ENCODE results near the gene IGFBP1. TPM values are rescaled to one million over a fixed set of nuclear protein-coding genes. Genes with fewer than 3 reads are reported as not detected.
"Not testable (repeated sequence)": the region's sequence is repeated elsewhere in the genome, so short reads cannot be mapped to it uniquely, and the experiment has no call there.

IGFBP1 gene
- not detected for total RNA-seq (ENCODE audit: unreplicated experiment)
- long read RNA-seq, result 0 reads

DNA sequence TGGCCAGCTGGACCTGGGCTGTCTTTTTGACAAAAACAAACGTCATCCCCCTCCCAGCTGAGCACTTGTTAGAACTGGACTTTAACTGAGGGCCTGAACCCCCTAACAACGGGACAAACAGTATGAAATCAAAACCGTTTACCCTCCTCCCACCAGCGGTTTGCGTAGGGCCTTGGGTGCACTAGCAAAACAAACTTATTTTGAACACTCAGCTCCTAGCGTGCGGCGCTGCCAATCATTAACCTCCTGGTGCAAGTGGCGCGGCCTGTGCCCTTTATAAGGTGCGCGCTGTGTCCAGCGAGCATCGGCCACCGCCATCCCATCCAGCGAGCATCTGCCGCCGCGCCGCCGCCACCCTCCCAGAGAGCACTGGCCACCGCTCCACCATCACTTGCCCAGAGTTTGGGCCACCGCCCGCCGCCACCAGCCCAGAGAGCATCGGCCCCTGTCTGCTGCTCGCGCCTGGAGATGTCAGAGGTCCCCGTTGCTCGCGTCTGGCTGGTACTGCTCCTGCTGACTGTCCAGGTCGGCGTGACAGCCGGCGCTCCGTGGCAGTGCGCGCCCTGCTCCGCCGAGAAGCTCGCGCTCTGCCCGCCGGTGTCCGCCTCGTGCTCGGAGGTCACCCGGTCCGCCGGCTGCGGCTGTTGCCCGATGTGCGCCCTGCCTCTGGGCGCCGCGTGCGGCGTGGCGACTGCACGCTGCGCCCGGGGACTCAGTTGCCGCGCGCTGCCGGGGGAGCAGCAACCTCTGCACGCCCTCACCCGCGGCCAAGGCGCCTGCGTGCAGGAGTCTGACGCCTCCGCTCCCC, at the start of gene IGFBP1:
IGFBP1 (plus strand) TSS at position 304 of the 808 bp plus-strand sequence; CDS start at position 469, 165 bp downstream.
- Mint-ChIP-seq H3K36me3 (ENCODE audit: unreplicated experiment) (peaks cover 4% of the 10 kb centered on the region), H3K4me3 (ENCODE audit: unreplicated experiment) (peak within 1 kb of the TSS; percentile 84), H3K27me3 (ENCODE audit: unreplicated experiment) (peaks cover 8% of the 10 kb centered on the region), H3K4me1 (ENCODE audit: low read depth, unreplicated experiment) (peaks cover 6% of the 10 kb centered on the region), H3K9me3 (ENCODE audit: unreplicated experiment) (peaks cover 8% of the 10 kb centered on the region), H3K27ac (ENCODE audit: unreplicated experiment) (no peak within 1 kb of the TSS)
- TF ChIP-seq, protein P1, sequence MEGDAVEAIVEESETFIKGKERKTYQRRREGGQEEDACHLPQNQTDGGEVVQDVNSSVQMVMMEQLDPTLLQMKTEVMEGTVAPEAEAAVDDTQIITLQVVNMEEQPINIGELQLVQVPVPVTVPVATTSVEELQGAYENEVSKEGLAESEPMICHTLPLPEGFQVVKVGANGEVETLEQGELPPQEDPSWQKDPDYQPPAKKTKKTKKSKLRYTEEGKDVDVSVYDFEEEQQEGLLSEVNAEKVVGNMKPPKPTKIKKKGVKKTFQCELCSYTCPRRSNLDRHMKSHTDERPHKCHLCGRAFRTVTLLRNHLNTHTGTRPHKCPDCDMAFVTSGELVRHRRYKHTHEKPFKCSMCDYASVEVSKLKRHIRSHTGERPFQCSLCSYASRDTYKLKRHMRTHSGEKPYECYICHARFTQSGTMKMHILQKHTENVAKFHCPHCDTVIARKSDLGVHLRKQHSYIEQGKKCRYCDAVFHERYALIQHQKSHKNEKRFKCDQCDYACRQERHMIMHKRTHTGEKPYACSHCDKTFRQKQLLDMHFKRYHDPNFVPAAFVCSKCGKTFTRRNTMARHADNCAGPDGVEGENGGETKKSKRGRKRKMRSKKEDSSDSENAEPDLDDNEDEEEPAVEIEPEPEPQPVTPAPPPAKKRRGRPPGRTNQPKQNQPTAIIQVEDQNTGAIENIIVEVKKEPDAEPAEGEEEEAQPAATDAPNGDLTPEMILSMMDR (IDR thresholded peaks at IDR 0.05; ENCODE audit: partially characterized antibody, unreplicated experiment), result no peak
- DNase-seq, result peak; percentile 58

DNA sequence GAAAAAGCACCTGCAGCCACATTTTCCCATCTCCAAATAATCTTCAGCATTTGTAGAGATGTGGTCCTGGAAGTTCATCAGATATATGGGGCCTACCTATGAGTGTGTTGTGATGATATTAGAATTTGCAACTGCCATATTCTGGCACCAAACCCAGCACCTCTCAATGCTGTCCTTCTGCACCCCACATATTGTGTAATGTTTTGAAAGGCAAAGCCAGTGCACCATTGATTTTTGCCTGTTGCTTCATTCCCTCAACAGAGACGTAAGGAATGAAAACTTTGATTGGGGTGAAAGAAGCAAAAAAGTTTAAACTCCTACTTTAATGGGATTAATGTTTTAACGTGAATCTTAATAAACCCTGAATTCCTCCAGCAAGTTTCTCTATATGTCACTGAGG, 49.4 kb upstream of the IGFBP1 start:
- H3K4me3 Mint-ChIP-seq (ENCODE audit: unreplicated experiment); H3K9me3 Mint-ChIP-seq (ENCODE audit: unreplicated experiment); H3K36me3 Mint-ChIP-seq (ENCODE audit: unreplicated experiment); H3K4me1 Mint-ChIP-seq (ENCODE audit: low read depth, unreplicated experiment); H3K27ac Mint-ChIP-seq (ENCODE audit: unreplicated experiment); H3K27me3 Mint-ChIP-seq (ENCODE audit: unreplicated experiment); DNase-seq: not testable (repeated sequence)

DNA sequence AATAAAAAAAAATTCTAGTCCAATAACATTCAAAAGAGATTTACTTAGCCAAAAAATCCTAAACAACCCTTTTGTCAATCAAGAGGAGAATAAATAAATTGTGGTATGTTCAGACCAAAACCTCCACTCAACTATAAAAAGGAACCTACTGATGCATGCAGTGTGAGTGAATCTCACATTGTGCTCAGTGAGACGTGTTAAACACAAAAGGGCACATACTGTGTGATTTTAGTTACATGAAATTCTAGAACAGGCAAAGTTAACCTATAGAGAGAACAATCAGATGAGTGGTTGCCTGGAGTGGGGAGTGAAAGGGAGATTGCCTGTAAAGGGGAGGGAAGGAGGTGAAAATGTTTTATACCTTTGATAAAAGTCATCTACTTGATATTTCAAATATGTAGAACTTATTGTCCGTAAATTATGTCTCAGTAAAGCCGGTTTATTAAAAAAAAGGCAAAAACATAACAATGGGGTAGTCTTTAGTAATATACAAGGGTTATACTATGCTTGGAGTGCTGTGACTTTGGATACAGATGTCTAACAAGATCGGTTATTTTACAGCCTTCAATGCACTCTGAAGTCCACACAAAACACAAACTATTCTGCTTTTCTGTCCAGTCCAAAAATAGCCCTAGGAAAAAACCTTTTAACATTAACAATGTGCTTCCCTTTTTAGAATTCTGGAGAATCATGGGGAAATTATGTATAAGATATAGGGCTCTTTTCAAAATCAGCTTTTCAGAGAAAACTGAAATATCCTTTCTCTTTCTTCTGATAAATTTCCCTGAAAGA, 46.2 kb upstream of the IGFBP1 start:
- H3K27me3 Mint-ChIP-seq (ENCODE audit: unreplicated experiment); H3K9me3 Mint-ChIP-seq (ENCODE audit: unreplicated experiment); H3K4me3 Mint-ChIP-seq (ENCODE audit: unreplicated experiment); H3K27ac Mint-ChIP-seq (ENCODE audit: unreplicated experiment); H3K36me3 Mint-ChIP-seq (ENCODE audit: unreplicated experiment); H3K4me1 Mint-ChIP-seq (ENCODE audit: low read depth, unreplicated experiment); DNase-seq: not testable (repeated sequence)

DNA sequence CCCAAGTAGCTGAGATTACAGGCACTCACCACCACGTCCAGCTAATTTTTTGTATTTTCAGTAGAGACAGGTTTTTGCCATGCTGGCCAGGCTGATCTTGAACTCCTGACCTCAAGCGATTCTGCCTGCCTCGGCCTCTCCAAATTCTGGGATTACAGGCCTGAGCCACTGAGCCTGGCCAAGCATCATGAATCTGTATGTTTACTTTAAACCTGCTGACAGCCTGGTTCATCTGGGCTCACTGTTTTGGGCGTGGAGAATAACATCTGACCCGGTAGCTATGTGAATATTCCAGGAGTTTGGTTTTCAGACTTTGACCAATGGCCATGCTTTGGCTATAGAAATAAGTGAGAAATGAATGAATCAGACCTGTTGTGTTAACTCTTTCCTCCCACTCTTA, 41.8 kb upstream of the IGFBP1 start:
- H3K27me3 Mint-ChIP-seq (ENCODE audit: unreplicated experiment); H3K36me3 Mint-ChIP-seq (ENCODE audit: unreplicated experiment); DNase-seq; H3K4me3 Mint-ChIP-seq (ENCODE audit: unreplicated experiment); H3K27ac Mint-ChIP-seq (ENCODE audit: unreplicated experiment); H3K9me3 Mint-ChIP-seq (ENCODE audit: unreplicated experiment); H3K4me1 Mint-ChIP-seq (ENCODE audit: low read depth, unreplicated experiment): not testable (repeated sequence)

DNA sequence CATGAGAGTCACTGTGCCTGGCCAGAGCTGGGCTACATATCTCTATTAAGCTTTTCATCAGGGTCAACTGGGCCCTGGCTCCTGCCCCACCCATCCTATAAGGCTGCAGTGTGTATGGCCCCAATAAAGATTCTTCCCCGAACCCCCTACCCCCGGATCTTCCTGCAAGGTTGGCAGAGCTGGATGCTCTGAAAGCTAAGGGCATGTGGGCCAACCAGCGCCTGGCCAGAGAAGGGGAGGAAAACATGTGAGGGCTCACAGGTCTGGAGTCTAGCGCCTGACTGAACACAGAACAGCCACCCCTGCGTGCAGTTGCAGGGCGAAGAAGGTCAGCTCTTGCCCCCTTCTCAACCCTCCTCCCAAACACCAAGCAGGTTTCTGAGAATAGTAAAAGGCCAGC, 39.6 kb upstream of the IGFBP1 start:
- not testable (repeated sequence) for H3K4me1 Mint-ChIP-seq (ENCODE audit: low read depth, unreplicated experiment); H3K27me3 Mint-ChIP-seq (ENCODE audit: unreplicated experiment); H3K27ac Mint-ChIP-seq (ENCODE audit: unreplicated experiment); H3K4me3 Mint-ChIP-seq (ENCODE audit: unreplicated experiment); H3K36me3 Mint-ChIP-seq (ENCODE audit: unreplicated experiment); H3K9me3 Mint-ChIP-seq (ENCODE audit: unreplicated experiment); DNase-seq

DNA sequence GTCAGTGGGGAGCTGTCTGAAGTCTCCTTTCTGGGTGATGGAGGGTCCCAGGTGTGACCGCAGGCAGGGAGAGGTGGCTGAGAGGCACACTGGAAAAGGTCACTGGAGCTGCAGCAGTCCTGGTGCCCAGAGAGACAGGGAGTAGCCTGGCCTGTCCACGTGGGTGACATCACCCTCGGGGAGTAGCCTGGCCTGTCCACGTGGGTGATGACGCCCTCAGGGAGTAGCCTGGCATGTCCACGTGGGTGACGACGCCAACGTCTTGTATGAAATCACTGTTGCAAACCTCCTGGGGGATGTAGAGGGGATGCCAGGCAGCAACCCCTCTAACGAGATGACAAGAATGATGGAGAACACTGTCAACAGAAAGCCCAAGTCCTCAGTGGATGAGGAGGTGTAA, 35.3 kb upstream of the IGFBP1 start:
- not testable (repeated sequence) for H3K27me3 Mint-ChIP-seq (ENCODE audit: unreplicated experiment); H3K27ac Mint-ChIP-seq (ENCODE audit: unreplicated experiment); H3K9me3 Mint-ChIP-seq (ENCODE audit: unreplicated experiment); H3K4me3 Mint-ChIP-seq (ENCODE audit: unreplicated experiment); H3K36me3 Mint-ChIP-seq (ENCODE audit: unreplicated experiment); H3K4me1 Mint-ChIP-seq (ENCODE audit: low read depth, unreplicated experiment); DNase-seq

DNA sequence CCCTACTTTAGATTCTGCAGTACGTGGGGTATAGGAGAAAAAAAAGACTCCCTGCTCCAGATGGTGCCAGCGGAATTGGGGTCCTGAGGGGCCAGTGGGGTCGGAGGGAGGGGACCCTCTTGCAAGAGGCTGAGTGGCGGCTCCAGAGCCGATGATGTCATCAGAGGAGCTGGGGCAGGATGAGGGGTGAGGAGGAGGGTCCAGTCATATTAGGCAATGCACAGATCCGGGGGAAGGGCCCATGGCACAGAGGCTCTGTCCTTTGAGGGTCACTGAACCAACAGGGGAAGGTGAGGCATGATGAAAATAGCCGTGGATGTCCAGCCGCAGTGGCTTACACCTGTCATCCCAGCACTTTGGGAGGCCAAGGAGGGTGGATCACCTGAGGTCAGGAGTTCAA, 34.8 kb upstream of the IGFBP1 start:
- H3K27me3 Mint-ChIP-seq (ENCODE audit: unreplicated experiment); H3K9me3 Mint-ChIP-seq (ENCODE audit: unreplicated experiment); H3K4me1 Mint-ChIP-seq (ENCODE audit: low read depth, unreplicated experiment); DNase-seq; H3K36me3 Mint-ChIP-seq (ENCODE audit: unreplicated experiment); H3K4me3 Mint-ChIP-seq (ENCODE audit: unreplicated experiment); H3K27ac Mint-ChIP-seq (ENCODE audit: unreplicated experiment): not testable (repeated sequence)

DNA sequence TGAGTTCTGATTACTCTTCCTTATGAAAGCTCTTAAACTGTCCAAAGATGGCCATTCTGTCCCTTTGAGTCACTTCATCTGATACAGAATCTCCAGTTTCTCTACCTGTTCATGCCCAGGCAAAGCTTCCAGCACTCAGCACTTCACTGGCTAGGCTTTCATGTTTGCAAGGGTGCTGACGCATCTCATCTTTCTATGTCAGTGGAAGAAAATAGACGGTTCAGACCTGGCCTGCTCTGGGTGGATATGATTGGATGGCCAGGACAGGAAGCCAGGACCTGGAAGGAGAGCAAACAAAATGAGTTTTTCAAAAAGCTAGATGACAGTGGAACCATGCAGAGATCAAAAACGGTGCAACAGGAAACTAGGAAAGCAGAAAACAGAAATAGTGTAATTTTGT, 32.6 kb upstream of the IGFBP1 start:
- not testable (repeated sequence) for H3K4me3 Mint-ChIP-seq (ENCODE audit: unreplicated experiment); H3K27me3 Mint-ChIP-seq (ENCODE audit: unreplicated experiment); H3K27ac Mint-ChIP-seq (ENCODE audit: unreplicated experiment); H3K9me3 Mint-ChIP-seq (ENCODE audit: unreplicated experiment); H3K36me3 Mint-ChIP-seq (ENCODE audit: unreplicated experiment); H3K4me1 Mint-ChIP-seq (ENCODE audit: low read depth, unreplicated experiment); DNase-seq

DNA sequence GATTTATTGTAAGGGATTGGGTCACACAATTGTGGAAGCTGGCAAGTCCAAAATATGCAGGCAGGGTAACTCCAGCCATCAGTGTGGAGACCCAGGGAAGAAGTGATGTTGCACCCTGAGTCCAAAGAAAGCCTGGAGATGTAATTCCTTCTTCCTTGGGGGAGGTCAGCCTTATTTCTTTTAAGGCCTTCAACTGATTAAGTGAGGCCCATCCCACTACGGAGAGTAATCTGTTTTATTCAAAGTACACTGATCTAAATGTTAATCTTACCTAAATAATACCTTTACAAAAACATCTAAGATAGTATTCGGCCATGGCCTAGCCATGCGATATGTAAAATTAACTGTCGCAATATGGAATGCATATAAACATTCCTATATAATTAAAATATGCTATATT, 31.4 kb upstream of the IGFBP1 start:
- not testable (repeated sequence) for H3K4me3 Mint-ChIP-seq (ENCODE audit: unreplicated experiment)

More for the DNA sequence above, 31.4 kb upstream of the IGFBP1 start:
- not testable (repeated sequence) for H3K27ac Mint-ChIP-seq (ENCODE audit: unreplicated experiment); H3K27me3 Mint-ChIP-seq (ENCODE audit: unreplicated experiment); H3K4me1 Mint-ChIP-seq (ENCODE audit: low read depth, unreplicated experiment); DNase-seq; H3K9me3 Mint-ChIP-seq (ENCODE audit: unreplicated experiment); H3K36me3 Mint-ChIP-seq (ENCODE audit: unreplicated experiment)
